DLD1 (cell line): Measurements from ENCODE around the gene GIGYF1.
"Not testable (repeated sequence)": the region's sequence is repeated elsewhere in the genome, so short reads cannot be mapped to it uniquely, and the experiment has no call there.

Experiments used
- in situ Hi-C: cut with HindIII; loops from 2 replicates; pipeline ENCODE4 v1.10.0; 2017; ENCODE audit warnings: low sequenced_read_pairs

The GIGYF1 gene

GRCh38 chr7:100708395-100708794 lies 14.3 kb upstream of the GIGYF1 start:
- in situ Hi-C loops = no loop called here

GRCh38 chr7:100706672-100707311 lies 12.7 kb upstream of the GIGYF1 start:
- in situ Hi-C loops = no loop called here

- in situ Hi-C loops = no loop called here
These were observed 12.0 kb upstream of the GIGYF1 start, which contains the start of gene POP7 for GRCh38 chr7:100705753-100706671. Gene POP7, plus strand, starts transcription at chr7:100706121. Its CDS starts 710 bp downstream, at chr7:100706831.

GRCh38 chr7:100705320-100705752 lies 11.3 kb upstream of the GIGYF1 start:
- in situ Hi-C loops = no loop called here

GRCh38 chr7:100701089-100701488 lies 7.0 kb upstream of the GIGYF1 start:
- in situ Hi-C loops = not testable (repeated sequence)

- in situ Hi-C loops = no loop called here
These were observed 5.0 kb upstream of the GIGYF1 start for GRCh38 chr7:100699018-100699417.

GRCh38 chr7:100696123-100696521 lies 2.1 kb upstream of the GIGYF1 start:
- in situ Hi-C loops = no loop called here

GRCh38 chr7:100693312-100694097 lies 545 bp downstream of the GIGYF1 start:
- in situ Hi-C loops = no loop called here

- in situ Hi-C loops = no loop called here
These were observed 1.5 kb downstream of the GIGYF1 start for GRCh38 chr7:100692578-100692961.

- in situ Hi-C loops = no loop called here
These were observed 2.1 kb downstream of the GIGYF1 start for GRCh38 chr7:100691676-100692577.

- in situ Hi-C loops = no loop called here
These were observed 4.6 kb downstream of the GIGYF1 start for GRCh38 chr7:100689230-100690135.

- in situ Hi-C loops = no loop called here
These were observed 5.7 kb downstream of the GIGYF1 start for GRCh38 chr7:100688326-100688860.

GRCh38 chr7:100687751-100688300 lies 6.2 kb downstream of the GIGYF1 start:
- in situ Hi-C loops = no loop called here

GRCh38 chr7:100687261-100687660 lies 6.8 kb downstream of the GIGYF1 start:
- in situ Hi-C loops = no loop called here

GRCh38 chr7:100686822-100687211 lies 7.2 kb downstream of the GIGYF1 start:
- in situ Hi-C loops = no loop called here

GRCh38 chr7:100686201-100686821 lies 7.7 kb downstream of the GIGYF1 start:
- in situ Hi-C loops = no loop called here

- in situ Hi-C loops = no loop called here
These were observed 8.4 kb downstream of the GIGYF1 start for GRCh38 chr7:100685631-100686145.

GRCh38 chr7:100685049-100685605 lies 8.9 kb downstream of the GIGYF1 start:
- in situ Hi-C loops = no loop called here
